ENCODE data around the gene PACSIN2.
"Not testable (repeated sequence)": the region's sequence is repeated elsewhere in the genome, so short reads cannot be mapped to it uniquely, and the experiment has no call there.

PACSIN2 gene

DNA sequence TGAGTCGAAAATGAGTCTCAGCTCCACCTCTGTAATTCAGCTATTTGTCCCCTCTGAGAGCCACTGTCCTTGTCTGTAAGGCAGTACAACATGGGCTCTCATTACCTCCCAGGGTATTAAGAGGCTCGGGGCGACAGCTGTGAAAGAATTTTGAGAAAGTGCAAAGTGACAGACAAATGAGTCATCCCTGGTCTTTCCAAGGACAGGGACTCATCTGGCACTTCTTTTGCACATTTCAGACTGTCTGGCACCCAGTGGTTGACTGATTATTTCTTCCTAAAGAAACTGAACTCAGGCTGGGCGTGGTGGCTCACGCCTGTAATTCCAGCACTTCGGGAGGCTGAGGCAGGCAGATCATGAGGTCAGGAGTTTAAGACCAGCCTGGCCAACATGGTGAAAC lies 95.8 kb downstream of the PACSIN2 start:
- H3K9me3 ChIP-seq (ENCODE audit: control extremely low read depth in 1 of 5, control insufficient read depth in 4 of 5, insufficient read depth in 2 of 5, low read depth in 1 of 5, low read length in 4 of 5): no peaks in the 10 kb centered on the region
- 80% methylated on average over 5 of the region's 6 CpGs for WGBS (ENCODE audit: insufficient coverage)
- H3K4me1 ChIP-seq (ENCODE audit: control extremely low read depth in 1 of 4, control insufficient read depth in 4 of 4, insufficient read depth in 4 of 4, low read length in 3 of 4): peaks cover 19 to 75% (median 52%) of the 10 kb centered on the region in 4 experiments
- no peak overlapping the region for H3K4me3 ChIP-seq (ENCODE audit: control insufficient read depth in 1 of 7, extremely low read depth in 1 of 7, insufficient read depth in 4 of 7, low read depth in 2 of 7, low read length in 6 of 7)
- ChIA-PET CTCF (interaction anchor here (0.7 to 1.6 kb wide), 5 partner anchors 9 to 25 kb away, joined by 3 to 6 read pairs (median 4); no protein-coding TSS in a partner anchor), POLR2A (no interaction called here)
- no peaks in the 10 kb centered on the region for H3K36me3 ChIP-seq (ENCODE audit: control insufficient read depth in 4 of 4, insufficient read depth in 4 of 4, low read length in 3 of 4)
- peak in 1 of 3 donors; percentile 35 for DNase-seq
- H3K27me3 ChIP-seq (replicated peaks in 2 of 5; ENCODE audit: control insufficient read depth in 4 of 5, insufficient read depth in 5 of 5, low read length in 4 of 5): no peaks in the 10 kb centered on the region
- H3K27ac ChIP-seq (ENCODE audit: insufficient read depth in 1 of 2, low read depth in 1 of 2, low read length in 2 of 2, poor library complexity in 1 of 2, severe bottlenecking in 2 of 2): no peak overlapping the region

DNA sequence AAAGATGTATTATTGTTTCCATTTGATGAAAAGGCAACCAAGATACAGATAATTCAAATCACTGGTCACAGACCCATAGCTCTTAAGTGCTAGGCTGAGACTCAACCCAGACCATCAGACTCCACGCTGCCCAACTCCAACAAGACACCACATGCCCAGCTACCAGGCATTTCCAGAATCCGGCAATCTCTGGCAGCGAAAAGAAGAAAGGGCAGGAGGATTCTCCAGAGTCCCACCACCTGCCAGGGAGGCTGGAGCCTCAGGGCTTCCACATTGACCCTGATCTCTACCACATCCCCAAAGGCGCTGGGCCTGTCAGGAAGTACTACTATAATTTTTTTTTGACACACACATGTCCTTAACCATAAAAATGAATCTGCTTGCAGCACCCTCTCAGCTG lies 96.4 kb downstream of the PACSIN2 start:
- H3K4me1 ChIP-seq (ENCODE audit: control extremely low read depth in 1 of 4, control insufficient read depth in 4 of 4, insufficient read depth in 4 of 4, low read length in 3 of 4): peaks cover 13 to 68% (median 45%) of the 10 kb centered on the region in 4 experiments
- peak overlapping the region in 1 of 7 experiments; percentile 14 for H3K4me3 ChIP-seq (ENCODE audit: control insufficient read depth in 1 of 7, extremely low read depth in 1 of 7, insufficient read depth in 4 of 7, low read depth in 2 of 7, low read length in 6 of 7)
- peak in 1 of 3 donors; percentile 32 for DNase-seq
- WGBS (ENCODE audit: insufficient coverage): 50% methylated on average over 3 of the region's 4 CpGs
- POLR2A ChIA-PET: no interaction called here
- CTCF ChIA-PET: interaction anchor here (0.7 to 1.6 kb wide), 7 partner anchors 8 to 172 kb away, joined by 3 to 6 read pairs (median 4); no protein-coding TSS in a partner anchor
- H3K27me3 ChIP-seq (replicated peaks in 2 of 5; ENCODE audit: control insufficient read depth in 4 of 5, insufficient read depth in 5 of 5, low read length in 4 of 5): no peaks in the 10 kb centered on the region
- no peak overlapping the region for H3K27ac ChIP-seq (ENCODE audit: insufficient read depth in 1 of 2, low read depth in 1 of 2, low read length in 2 of 2, poor library complexity in 1 of 2, severe bottlenecking in 2 of 2)
- H3K36me3 ChIP-seq (ENCODE audit: control insufficient read depth in 4 of 4, insufficient read depth in 4 of 4, low read length in 3 of 4): no peaks in the 10 kb centered on the region
- H3K9me3 ChIP-seq (ENCODE audit: control extremely low read depth in 1 of 5, control insufficient read depth in 4 of 5, insufficient read depth in 2 of 5, low read depth in 1 of 5, low read length in 4 of 5): no peaks in the 10 kb centered on the region

DNA sequence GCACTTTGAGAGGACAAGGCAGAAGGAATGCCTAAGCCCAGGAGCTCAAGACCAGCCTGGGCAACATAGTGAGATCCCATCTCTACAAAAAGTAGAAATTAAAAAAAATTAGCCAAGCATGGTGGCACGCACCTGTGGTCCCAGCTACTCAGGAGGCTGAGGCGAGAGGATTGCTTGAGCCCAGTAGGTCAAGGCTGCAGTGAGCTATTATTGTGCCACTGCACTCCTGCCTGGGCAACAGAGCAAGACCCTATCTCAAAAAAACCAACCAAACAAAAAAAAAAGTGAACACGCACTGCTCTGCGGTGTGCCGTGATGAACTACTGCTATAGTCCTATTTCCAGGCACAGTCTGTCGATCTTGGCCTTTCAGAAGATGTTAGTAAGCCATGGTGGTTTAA lies 97.6 kb downstream of the PACSIN2 start:
- H3K4me3 ChIP-seq (ENCODE audit: control insufficient read depth in 1 of 7, extremely low read depth in 1 of 7, insufficient read depth in 4 of 7, low read depth in 2 of 7, low read length in 6 of 7); H3K27me3 ChIP-seq (replicated peaks in 2 of 5; ENCODE audit: control insufficient read depth in 4 of 5, insufficient read depth in 5 of 5, low read length in 4 of 5); POLR2A ChIA-PET; H3K36me3 ChIP-seq (ENCODE audit: control insufficient read depth in 4 of 4, insufficient read depth in 4 of 4, low read length in 3 of 4); H3K9me3 ChIP-seq (ENCODE audit: control extremely low read depth in 1 of 5, control insufficient read depth in 4 of 5, insufficient read depth in 2 of 5, low read depth in 1 of 5, low read length in 4 of 5); H3K27ac ChIP-seq (ENCODE audit: insufficient read depth in 1 of 2, low read depth in 1 of 2, low read length in 2 of 2, poor library complexity in 1 of 2, severe bottlenecking in 2 of 2); DNase-seq: not testable (repeated sequence)
- H3K4me1 ChIP-seq (ENCODE audit: control extremely low read depth in 1 of 4, control insufficient read depth in 4 of 4, insufficient read depth in 4 of 4, low read length in 3 of 4): peaks cover 5 to 64% (median 42%) of the 10 kb centered on the region in 4 experiments
- 97% methylated on average over 4 of the region's 6 CpGs for WGBS (ENCODE audit: insufficient coverage)
- CTCF ChIA-PET: interaction anchor here (1.2 to 1.3 kb wide), 2 partner anchors 50 to 173 kb away, joined by 3 to 4 read pairs; no protein-coding TSS in a partner anchor

DNA sequence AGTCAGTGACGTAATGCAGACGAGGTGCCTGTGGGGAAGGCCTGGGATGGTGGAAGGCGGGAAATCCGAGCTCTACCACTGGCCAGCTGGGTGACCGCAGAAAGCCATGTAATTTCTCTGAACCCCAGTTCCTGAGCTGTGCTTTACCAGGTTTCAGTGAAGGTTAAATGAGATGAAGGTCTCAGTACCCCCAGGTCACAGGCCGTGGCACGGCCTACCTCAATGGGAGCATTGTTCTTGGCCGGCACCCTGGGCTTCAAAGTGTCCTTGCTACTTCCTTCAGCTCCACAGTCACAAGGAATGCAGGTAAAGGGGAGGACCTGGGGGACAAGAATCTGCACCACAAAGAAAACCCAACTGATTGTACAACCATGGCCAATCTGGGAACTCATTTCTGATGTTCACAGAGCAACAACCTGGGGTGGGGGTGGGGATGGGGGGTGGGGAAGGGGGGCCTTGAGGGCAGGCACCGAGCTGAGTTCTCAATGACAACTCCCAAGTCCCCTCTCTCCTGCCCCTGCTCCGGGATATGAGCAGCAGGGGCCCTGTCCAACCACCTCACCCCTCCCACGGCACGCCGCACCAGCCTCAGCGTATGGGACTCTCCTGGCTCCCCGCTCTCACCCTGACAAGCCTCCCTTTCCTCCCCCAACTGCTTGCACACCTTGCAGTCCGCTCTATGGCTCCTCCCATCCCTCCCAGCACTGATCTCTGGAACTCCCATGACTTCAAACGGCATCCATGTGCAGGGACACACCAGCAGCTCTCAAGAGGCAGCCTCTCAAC lies 98.8 kb downstream of the PACSIN2 start:
- no peak overlapping the region for H3K4me3 ChIP-seq (ENCODE audit: control insufficient read depth in 1 of 7, extremely low read depth in 1 of 7, insufficient read depth in 4 of 7, low read depth in 2 of 7, low read length in 6 of 7)
- peaks cover 0 to 2% (median under 1%) of the 10 kb centered on the region in 4 experiments for H3K36me3 ChIP-seq (ENCODE audit: control insufficient read depth in 4 of 4, insufficient read depth in 4 of 4, low read length in 3 of 4)
- WGBS (ENCODE audit: insufficient coverage): 95% methylated on average over 15 of the region's 17 CpGs
- DNase-seq: no peak
- H3K27me3 ChIP-seq (replicated peaks in 2 of 5; ENCODE audit: control insufficient read depth in 4 of 5, insufficient read depth in 5 of 5, low read length in 4 of 5): no peaks in the 10 kb centered on the region
- ChIA-PET POLR2A (no interaction called here), CTCF (interaction anchor here (1.1 to 2.0 kb wide), 2 partner anchors 12 to 23 kb away, joined by 6 to 10 read pairs; no protein-coding TSS in a partner anchor)
- peaks cover 7 to 63% (median 42%) of the 10 kb centered on the region in 4 experiments for H3K4me1 ChIP-seq (ENCODE audit: control extremely low read depth in 1 of 4, control insufficient read depth in 4 of 4, insufficient read depth in 4 of 4, low read length in 3 of 4)
- no peaks in the 10 kb centered on the region for H3K9me3 ChIP-seq (ENCODE audit: control extremely low read depth in 1 of 5, control insufficient read depth in 4 of 5, insufficient read depth in 2 of 5, low read depth in 1 of 5, low read length in 4 of 5)
- H3K27ac ChIP-seq (ENCODE audit: insufficient read depth in 1 of 2, low read depth in 1 of 2, low read length in 2 of 2, poor library complexity in 1 of 2, severe bottlenecking in 2 of 2): no peak overlapping the region

DNA sequence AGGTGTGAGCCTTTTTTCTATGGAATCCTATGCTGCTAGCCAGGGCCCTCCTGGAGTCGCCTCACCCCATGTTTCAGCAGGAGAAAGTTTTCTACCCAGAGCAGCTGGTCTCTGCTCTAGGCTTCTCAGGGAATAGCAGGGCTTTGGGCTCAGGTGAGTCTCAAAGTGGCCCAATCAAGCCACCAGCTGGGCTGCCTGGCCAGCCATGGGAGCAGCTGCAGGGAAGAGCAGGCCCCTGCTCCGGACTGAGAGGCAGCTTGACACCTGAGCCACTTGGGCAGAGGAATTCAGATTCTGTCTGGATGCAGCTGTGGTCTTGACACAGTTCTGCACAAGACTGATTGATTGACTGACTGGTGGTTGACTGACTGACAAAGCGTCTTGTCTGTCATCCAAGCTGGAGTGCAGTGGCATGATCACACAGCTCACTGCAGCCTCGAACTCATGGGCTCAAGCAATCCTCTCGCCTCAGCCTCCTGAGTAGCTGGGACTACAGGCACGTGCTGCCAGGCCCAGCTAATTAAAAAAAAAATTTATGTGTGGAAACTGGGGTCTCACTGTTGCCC lies 100.4 kb downstream of the PACSIN2 start:
- ChIA-PET POLR2A (interaction anchor here (1.1 kb wide), 1 partner anchor 45 kb away, joined by 4 read pairs; no protein-coding TSS in a partner anchor), CTCF (interaction anchor here (1.2 to 2.7 kb wide), 4 partner anchors 10 to 136 kb away, joined by 3 to 15 read pairs (median 6); no protein-coding TSS in a partner anchor)
- Histone ChIP-seq H3K9me3 (ENCODE audit: control extremely low read depth in 1 of 5, control insufficient read depth in 4 of 5, insufficient read depth in 2 of 5, low read depth in 1 of 5, low read length in 4 of 5) (no peaks in the 10 kb centered on the region), H3K27ac (ENCODE audit: insufficient read depth in 1 of 2, low read depth in 1 of 2, low read length in 2 of 2, poor library complexity in 1 of 2, severe bottlenecking in 2 of 2) (no peak overlapping the region), H3K4me1 (ENCODE audit: control extremely low read depth in 1 of 4, control insufficient read depth in 4 of 4, insufficient read depth in 4 of 4, low read length in 3 of 4) (peaks cover 7 to 49% (median 34%) of the 10 kb centered on the region in 4 experiments), H3K36me3 (ENCODE audit: control insufficient read depth in 4 of 4, insufficient read depth in 4 of 4, low read length in 3 of 4) (peaks cover 2 to 10% (median 5%) of the 10 kb centered on the region in 4 experiments), H3K4me3 (ENCODE audit: control insufficient read depth in 1 of 7, extremely low read depth in 1 of 7, insufficient read depth in 4 of 7, low read depth in 2 of 7, low read length in 6 of 7) (no peak overlapping the region), H3K27me3 (replicated peaks in 2 of 5; ENCODE audit: control insufficient read depth in 4 of 5, insufficient read depth in 5 of 5, low read length in 4 of 5) (no peaks in the 10 kb centered on the region)
- WGBS (ENCODE audit: insufficient coverage): 97% methylated on average over 6 of the region's 6 CpGs
- DNase-seq: no peak

DNA sequence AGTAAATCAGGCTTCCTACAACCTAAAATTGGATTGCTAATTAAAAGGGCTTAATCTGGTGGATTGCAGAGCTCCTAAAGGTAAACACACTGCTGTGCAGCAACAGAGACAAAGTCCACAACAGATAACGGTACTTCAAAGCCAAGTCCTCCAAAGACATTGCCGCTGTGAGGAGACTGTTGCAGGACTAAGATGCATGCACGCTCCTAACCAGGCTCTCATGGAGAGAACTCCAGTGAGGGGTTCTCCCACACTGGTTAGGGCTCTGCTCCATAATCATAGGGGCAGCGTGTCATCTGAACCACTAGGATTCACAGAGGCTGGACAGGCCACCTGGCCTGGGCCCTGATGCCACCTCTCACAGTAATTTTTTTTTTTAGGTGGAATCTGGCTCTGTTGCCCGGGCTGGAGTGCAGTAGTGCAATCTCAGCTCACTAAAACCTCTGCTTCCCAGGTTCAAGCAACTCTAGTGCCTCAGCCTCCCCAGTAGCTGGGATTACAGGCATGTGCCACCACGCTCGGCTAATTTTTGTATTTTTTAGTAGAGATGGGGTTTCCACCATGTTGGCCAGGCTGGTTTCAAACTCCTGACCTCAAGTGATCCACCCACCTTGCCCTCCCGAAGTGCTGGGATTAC lies 101.0 kb downstream of the PACSIN2 start:
- H3K4me3 ChIP-seq (ENCODE audit: control insufficient read depth in 1 of 7, extremely low read depth in 1 of 7, insufficient read depth in 4 of 7, low read depth in 2 of 7, low read length in 6 of 7): no peak overlapping the region
- peaks cover 7 to 44% (median 30%) of the 10 kb centered on the region in 4 experiments for H3K4me1 ChIP-seq (ENCODE audit: control extremely low read depth in 1 of 4, control insufficient read depth in 4 of 4, insufficient read depth in 4 of 4, low read length in 3 of 4)
- H3K27ac ChIP-seq (ENCODE audit: insufficient read depth in 1 of 2, low read depth in 1 of 2, low read length in 2 of 2, poor library complexity in 1 of 2, severe bottlenecking in 2 of 2): no peak overlapping the region
- DNase-seq: no peak
- CTCF ChIA-PET: interaction anchor here (0.7 to 2.7 kb wide), 3 partner anchors 11 to 137 kb away, joined by 3 to 15 read pairs (median 3); no protein-coding TSS in a partner anchor
- no peaks in the 10 kb centered on the region for H3K9me3 ChIP-seq (ENCODE audit: control extremely low read depth in 1 of 5, control insufficient read depth in 4 of 5, insufficient read depth in 2 of 5, low read depth in 1 of 5, low read length in 4 of 5)
- POLR2A ChIA-PET: interaction anchor here (1.1 kb wide), 1 partner anchor 45 kb away, joined by 4 read pairs; no protein-coding TSS in a partner anchor
- H3K36me3 ChIP-seq (ENCODE audit: control insufficient read depth in 4 of 4, insufficient read depth in 4 of 4, low read length in 3 of 4): peaks cover 2 to 16% (median 11%) of the 10 kb centered on the region in 4 experiments
- H3K27me3 ChIP-seq (replicated peaks in 2 of 5; ENCODE audit: control insufficient read depth in 4 of 5, insufficient read depth in 5 of 5, low read length in 4 of 5): no peaks in the 10 kb centered on the region
- 97% methylated on average over 8 of the region's 8 CpGs for WGBS (ENCODE audit: insufficient coverage)

Data from common myeloid progenitor, CD34-positive (primary cell).